Ovary (tissue), 10 donors: ENCODE results near the gene CT47B1. TPM values are rescaled to one million over a fixed set of nuclear protein-coding genes. Genes with fewer than 3 reads are reported as not detected.
"Not testable (repeated sequence)": the region's sequence is repeated elsewhere in the genome, so short reads cannot be mapped to it uniquely, and the experiment has no call there.

Experiments
- DNase-seq, 5 donors: peaks; one replicate each; pipeline ENCODE4 v3.0.0-alpha.2; 2019 to 2020
- H3K27ac ChIP-seq, 2 donors: fragments of 200-600 bp; one replicate each; pipeline versions ENCODE4 v1.5.1 to v1.8.0; 2019 to 2022
- H3K27me3 ChIP-seq: fragments of 200-600 bp; one replicate; pipeline ENCODE4 v1.8.0; 2022
- H3K36me3 ChIP-seq: fragments of 200-600 bp; sonication (generic); one replicate; pipeline ENCODE4 v1.5.1; 2019
- H3K4me1 ChIP-seq: one replicate; pipeline ENCODE4 v1.8.1; 2013; ENCODE audit warnings: mild to moderate bottlenecking, moderate library complexity; ENCODE audit not compliant: insufficient read depth
- H3K4me3 ChIP-seq: fragments of 200-600 bp; sonication (generic); one replicate; pipeline ENCODE4 v1.5.1; 2017
- H3K9me3 ChIP-seq, 2 donors: fragments of 200-600 bp in 1 of 2; sonication (generic) in 1 of 2; one replicate each; pipeline versions ENCODE4 v1.5.1 to v1.8.1; 2013 to 2019; ENCODE audit warnings: mild to moderate bottlenecking in 1 of 2, moderate library complexity in 1 of 2
- EP300 ChIP-seq: sonication (generic); formaldehyde crosslinking; IDR thresholded peaks from one replicate; pipeline ENCODE4 v1.6.1; 2017; ENCODE audit warnings: antibody characterized with exemption
- POLR2A ChIP-seq: fragments of 450-650 bp; IDR thresholded peaks from one replicate; pipeline ENCODE4 v1.6.1; 2017; ENCODE audit warnings: antibody characterized with exemption, mild to moderate bottlenecking, moderate library complexity
- WGBS, 3 donors: extraction: QIAGEN DNeasy Blood & Tissue Kit in 1 of 3; methylation state at CpG; one replicate each; pipeline versions ENCODE4 v1.1.5 to v1.1.7; 2013 to 2017; 5-methylcytosine and 5-hydroxymethylcytosine counted together
- intact Hi-C, 4 donors: fragments of 100-400 bp; cut with DNase I; formaldehyde crosslinking; loops; one replicate each; pipeline versions ENCODE4 v1.11.0 to v1.15.1; 2022 to 2023
- long read RNA-seq, 3 donors: library from polyadenylated mRNA in 2 of 3; unstranded in 2 of 3; transcript quantifications; one replicate each; pipeline ENCODE4 v2.0.0 and lab custom pipeline, GENCODE V29; 2021 to 2026
- polyA plus RNA-seq, 2 donors: library from polyadenylated mRNA; stranded (reverse); fragments of 200-250 nt in 1 of 2; fragments of 350-450 nt in 1 of 2; fragmentation: Illumina TruSeq in 1 of 2; extraction: RNeasy Lipid Tissue Mini Kit (QIAGEN cat#74804) in 1 of 2; gene quantifications; one replicate each; pipeline ENCODE4 v1.2.3, GENCODE V29; 2013 to 2014
- total RNA-seq, 7 donors: library from RNA; depleted of rRNA in 2 of 7; stranded (reverse); fragments of >200 nt in 2 of 7; fragmentation: NEBNext Ultra II Directional in 3 of 7; extraction: Animal tissue kit (Norgen Biotek cat#: 25700) in 3 of 7; gene quantifications; one replicate each; pipeline versions ENCODE4 v1.1.0 to v1.2.4, GENCODE V29; 2016 to 2023
- TF ChIP-seq, protein P1 (sequence below), 3 donors: fragments of 450-650 bp in 2 of 3; fragments of 200-600 bp in 1 of 3; IDR thresholded peaks; one replicate each; pipeline versions ENCODE4 v1.5.1 to v1.8.0; 2016 to 2022; ENCODE audit warnings: antibody characterized with exemption in 3 of 3, mild to moderate bottlenecking in 1 of 3
- donor health status: DM: no; HTN: no; CAD: no; lungs with moderate emphysema.
- donor health status: DM: no; HTN: no; CAD: no.
- donor health status: Bipolar disorder and iron deficiency.
- donor health status: DM: yes; HTN: yes; CAD: no.
- donor health status: DM: no; HTN: no; CAD: no.
- donor health status: DM: yes; HTN: yes; CAD: no.

The CT47B1 gene
- not detected for total RNA-seq
- not detected for polyA plus RNA-seq
- long read RNA-seq, donor 1, result 0 reads
- long read RNA-seq, donor 2, transcript CT47B1-201 (3 exons, 1,328 nt), result major isoform, 5 of 5 reads
- long read RNA-seq, donor 2, partial matches to known transcripts, result 0 of 5 reads
- long read RNA-seq, donor 2, other reads (novel, unspliced or antisense), result 0 of 5 reads
- long read RNA-seq, donor 3, result 0 reads

DNA sequence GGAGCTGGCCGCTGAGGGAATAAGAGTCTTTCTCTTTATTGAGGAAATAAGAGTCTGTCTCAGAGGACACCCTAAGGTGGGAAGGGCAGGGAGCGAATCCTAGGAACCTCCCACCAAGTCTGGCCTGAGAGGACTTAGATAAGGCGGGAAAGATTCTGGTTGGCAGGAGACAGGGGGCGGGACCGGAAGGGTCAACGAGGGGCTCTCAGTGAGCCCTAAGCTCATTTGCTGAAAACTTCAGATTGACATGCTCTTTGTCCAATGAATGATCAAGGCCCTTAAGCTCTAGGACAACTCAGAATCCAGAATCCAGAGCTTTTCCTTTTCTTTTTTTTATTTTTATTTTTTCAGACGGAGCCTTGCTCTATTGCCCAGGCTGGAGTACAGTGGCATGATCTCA is at the start of gene CT47B1:
Gene CT47B1 (minus strand): TSS at position 101 of the 400 bp plus-strand sequence. CDS start 196 bp downstream, outside the sequence.
- H3K4me3 ChIP-seq, H3K27ac ChIP-seq, H3K4me1 ChIP-seq, H3K9me3 ChIP-seq, H3K36me3 ChIP-seq, intact Hi-C loops, H3K27me3 ChIP-seq, DNase-seq: not testable (repeated sequence)
- no CpG with 5 or more reads among the region's 7 CpGs for WGBS, 3 donors

DNA sequence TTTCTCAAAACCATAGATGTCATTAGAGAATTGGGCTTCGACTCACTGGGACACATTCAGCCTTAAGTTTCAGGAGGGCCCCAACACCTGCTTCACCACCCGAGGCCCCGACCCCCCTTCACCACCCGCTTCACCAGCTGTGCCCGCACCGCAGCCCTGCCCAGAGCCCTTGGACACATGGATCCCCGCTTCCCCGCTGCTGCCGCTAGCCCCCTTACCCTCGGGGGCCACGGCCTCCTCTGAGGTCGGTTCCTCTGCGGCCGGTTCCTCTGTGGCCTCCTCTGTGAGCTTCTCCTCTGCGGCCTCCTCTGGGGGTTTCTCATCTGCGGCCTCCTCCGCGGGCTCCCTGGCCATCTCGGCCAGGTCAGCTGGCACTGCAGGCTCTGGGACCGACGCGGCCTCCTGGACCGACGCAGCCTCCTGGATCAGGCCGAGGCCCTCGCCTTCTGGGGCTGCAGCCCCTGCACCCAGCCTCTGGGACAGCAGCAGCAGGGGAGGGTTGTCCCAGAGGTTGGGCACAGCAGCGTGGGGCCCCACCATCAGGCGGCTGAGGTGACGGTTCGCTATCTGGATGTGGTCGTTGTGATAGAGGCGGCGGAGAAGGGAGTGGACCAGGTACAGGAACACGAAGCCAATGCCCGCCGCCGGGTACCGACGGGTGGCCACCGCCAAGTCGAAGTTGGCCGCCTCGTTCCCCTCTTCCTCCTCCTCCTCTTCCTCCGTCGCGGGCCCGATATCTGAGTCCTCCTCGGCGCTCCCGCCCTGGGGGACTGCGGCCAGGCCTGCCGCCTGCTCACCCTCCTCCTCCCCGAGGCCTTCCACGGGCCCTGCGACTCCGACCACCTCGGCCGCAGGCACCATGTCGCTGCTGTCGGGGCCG is 748 bp downstream of the CT47B1 start:
- TF ChIP-seq, protein P1, sequence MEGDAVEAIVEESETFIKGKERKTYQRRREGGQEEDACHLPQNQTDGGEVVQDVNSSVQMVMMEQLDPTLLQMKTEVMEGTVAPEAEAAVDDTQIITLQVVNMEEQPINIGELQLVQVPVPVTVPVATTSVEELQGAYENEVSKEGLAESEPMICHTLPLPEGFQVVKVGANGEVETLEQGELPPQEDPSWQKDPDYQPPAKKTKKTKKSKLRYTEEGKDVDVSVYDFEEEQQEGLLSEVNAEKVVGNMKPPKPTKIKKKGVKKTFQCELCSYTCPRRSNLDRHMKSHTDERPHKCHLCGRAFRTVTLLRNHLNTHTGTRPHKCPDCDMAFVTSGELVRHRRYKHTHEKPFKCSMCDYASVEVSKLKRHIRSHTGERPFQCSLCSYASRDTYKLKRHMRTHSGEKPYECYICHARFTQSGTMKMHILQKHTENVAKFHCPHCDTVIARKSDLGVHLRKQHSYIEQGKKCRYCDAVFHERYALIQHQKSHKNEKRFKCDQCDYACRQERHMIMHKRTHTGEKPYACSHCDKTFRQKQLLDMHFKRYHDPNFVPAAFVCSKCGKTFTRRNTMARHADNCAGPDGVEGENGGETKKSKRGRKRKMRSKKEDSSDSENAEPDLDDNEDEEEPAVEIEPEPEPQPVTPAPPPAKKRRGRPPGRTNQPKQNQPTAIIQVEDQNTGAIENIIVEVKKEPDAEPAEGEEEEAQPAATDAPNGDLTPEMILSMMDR (IDR thresholded peaks at IDR 0.05), result no peak
- TF ChIP-seq POLR2A, result no peak
- TF ChIP-seq EP300, result no peak
- intact Hi-C loops, result no loop called here
- Histone ChIP-seq H3K27ac (no peak overlapping the region), H3K36me3 (no peaks in the 10 kb centered on the region), H3K4me3 (no peak overlapping the region), H3K4me1 (no peaks in the 10 kb centered on the region), H3K27me3 (no peaks in the 10 kb centered on the region), H3K9me3 (no peaks in the 10 kb centered on the region)
- DNase-seq, result no peak
- WGBS, 3 donors, result 93 to 95% (median 94%) methylated on average over 61 of the region's 61 CpGs

DNA sequence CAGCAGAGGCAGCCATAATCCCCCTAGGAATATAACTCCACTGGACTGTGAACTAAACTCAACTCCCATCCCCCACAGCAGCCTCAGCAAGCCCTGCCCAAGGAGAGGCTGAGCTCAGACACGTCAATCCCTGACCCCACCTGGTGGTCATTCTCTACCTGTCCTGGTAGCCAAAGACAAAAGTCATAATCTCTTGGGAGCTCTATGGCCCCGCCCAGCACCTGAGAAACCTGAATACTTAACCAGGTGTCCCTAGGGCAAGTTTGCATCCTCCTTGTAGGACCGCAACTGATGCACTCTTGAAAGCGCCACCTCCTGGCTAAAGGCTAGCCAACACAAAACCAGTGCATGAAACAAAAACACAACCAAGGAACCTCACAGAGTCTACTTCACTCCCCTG is 18.4 kb downstream of the CT47B1 start:
- Histone ChIP-seq H3K36me3 (no peaks in the 10 kb centered on the region), H3K27me3 (no peaks in the 10 kb centered on the region), H3K4me3 (no peak overlapping the region), H3K27ac (no peak overlapping the region), H3K4me1 (no peaks in the 10 kb centered on the region), H3K9me3 (no peaks in the 10 kb centered on the region)
- intact Hi-C loops, result no loop called here
- TF ChIP-seq EP300 (no peak), POLR2A (no peak)
- TF ChIP-seq, protein P1 (IDR thresholded peaks at IDR 0.05), result no peak
- DNase-seq, result no peak
- 35 to 39% (median 36%) methylated on average over 4 of the region's 4 CpGs for WGBS, 3 donors

DNA sequence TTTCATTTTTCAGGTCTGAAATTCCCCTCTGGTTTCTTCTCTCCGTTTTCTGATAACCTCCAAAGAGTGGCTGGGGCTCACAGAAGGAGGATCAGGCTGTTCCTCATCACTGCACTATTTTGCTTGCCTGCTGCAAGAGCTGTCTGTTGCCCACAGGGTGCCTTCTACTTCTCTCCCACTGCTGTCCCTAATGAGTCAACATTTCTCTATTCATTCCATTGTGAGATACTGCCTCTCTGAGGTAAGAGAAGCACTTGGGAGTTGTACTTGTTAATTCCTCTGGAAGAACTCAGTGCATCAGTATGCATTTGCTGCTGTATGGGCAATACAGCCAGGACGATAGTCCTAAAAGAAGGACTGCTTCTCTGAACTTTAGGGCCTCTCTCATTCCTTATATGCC is 34.8 kb downstream of the CT47B1 start:
- no peak overlapping the region for H3K4me3 ChIP-seq
- H3K36me3 ChIP-seq, result no peaks in the 10 kb centered on the region
- no peak overlapping the region for H3K27ac ChIP-seq
- H3K27me3 ChIP-seq, result no peaks in the 10 kb centered on the region
- TF ChIP-seq POLR2A, result no peak
- TF ChIP-seq EP300, result no peak
- TF ChIP-seq, protein P1 (IDR thresholded peaks at IDR 0.05), result no peak
- H3K4me1 ChIP-seq, result no peaks in the 10 kb centered on the region
- H3K9me3 ChIP-seq, result no peaks in the 10 kb centered on the region
- intact Hi-C loops, result no loop called here
- WGBS, 3 donors, result 34 to 42% (median 36%) methylated on average over 2 of the region's 2 CpGs
- DNase-seq, result no peak

DNA sequence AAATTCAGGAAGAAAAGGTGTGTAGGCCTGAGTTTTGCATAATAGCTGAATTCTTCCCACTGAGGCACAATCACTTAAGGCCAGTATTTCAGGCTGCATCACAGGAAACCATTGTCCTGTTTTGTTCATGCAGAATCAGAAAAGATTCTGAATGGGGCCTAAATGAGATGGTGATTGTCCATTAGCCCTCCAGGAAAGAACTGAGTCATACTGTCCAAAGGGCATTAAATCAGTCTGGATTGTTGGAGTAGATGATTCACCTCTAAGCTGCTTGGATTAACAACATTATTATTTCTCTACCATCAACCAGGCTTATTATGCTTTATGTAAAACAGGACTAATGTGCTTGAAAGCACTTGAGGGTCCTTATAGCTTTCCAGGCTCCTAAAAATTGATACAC is 36.2 kb downstream of the CT47B1 start:
- Histone ChIP-seq H3K4me1 (no peaks in the 10 kb centered on the region), H3K27ac (no peak overlapping the region), H3K27me3 (no peaks in the 10 kb centered on the region), H3K4me3 (no peak overlapping the region), H3K9me3 (no peaks in the 10 kb centered on the region), H3K36me3 (no peaks in the 10 kb centered on the region)
- TF ChIP-seq, protein P1 (IDR thresholded peaks at IDR 0.05), result no peak
- TF ChIP-seq POLR2A, result no peak
- no peak for TF ChIP-seq EP300
- no peak for DNase-seq
- intact Hi-C loops, result no loop called here

DNA sequence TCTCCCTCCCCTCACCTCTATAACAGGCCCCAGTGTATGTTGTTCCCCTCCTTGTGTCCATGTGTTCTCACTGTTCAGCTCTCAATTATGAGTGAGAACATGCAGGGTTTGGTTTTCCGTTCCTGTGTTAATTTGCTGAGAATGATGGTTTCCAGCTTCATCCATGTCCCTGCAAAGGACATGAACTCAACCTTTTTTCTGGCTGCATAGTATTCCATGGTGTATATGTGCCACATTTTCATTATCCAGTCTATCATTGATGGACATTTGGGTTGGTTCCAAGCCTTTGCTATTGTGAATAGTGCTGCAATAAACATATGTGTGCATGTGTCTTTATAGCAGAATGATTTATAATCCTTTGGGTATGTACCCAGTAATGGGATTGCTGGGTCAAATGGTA is 48.5 kb downstream of the CT47B1 start:
- H3K36me3 ChIP-seq, intact Hi-C loops, H3K27ac ChIP-seq, DNase-seq, H3K27me3 ChIP-seq, H3K9me3 ChIP-seq, H3K4me1 ChIP-seq, H3K4me3 ChIP-seq: not testable (repeated sequence)
- WGBS, 3 donors, result 72 to 96% (median 76%) methylated on average over 1 of the region's 1 CpG
